NOMO-1 treated with DMSO at 0.1 percent for 48 hours (cell line): ENCODE results near the gene ANKRD13C.

Experiments
- DNase-seq: peaks from one replicate; lab custom pipeline; 2025; ENCODE audit not compliant: unreplicated experiment; lab: John Stamatoyannopoulos, UW

The ANKRD13C gene

GRCh38 chr1:70221238-70222121, 133.0 kb downstream of the ANKRD13C start, which contains the start of gene SRSF11:
Gene SRSF11 (plus strand): TSS chr1:70221380. CDS start chr1:70221637, 257 bp downstream.
- peak; percentile 89 for DNase-seq

- DNase-seq: no peak
These were observed 133.8 kb downstream of the ANKRD13C start for GRCh38 chr1:70220517-70221237.

GRCh38 chr1:70220015-70220414, 134.5 kb downstream of the ANKRD13C start:
- peak; percentile 56 for DNase-seq

DNA sequence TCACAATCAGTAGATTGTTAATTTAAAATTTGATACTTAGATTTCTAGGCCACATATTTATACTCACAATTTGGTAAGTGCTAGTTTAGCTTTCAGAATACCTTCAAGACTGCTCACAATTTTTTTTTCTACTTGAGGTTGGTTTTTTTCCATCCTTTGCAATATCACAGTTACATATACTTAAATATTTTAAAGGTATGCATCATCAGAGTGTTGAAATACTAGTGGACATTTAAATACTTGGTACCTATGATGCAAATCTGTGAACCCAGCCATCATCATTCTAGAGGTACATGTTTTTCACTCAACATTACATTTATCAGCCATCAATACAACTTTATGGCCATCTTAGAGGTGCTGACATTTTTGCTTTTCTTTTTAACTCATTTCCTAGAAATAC, 143.0 kb downstream of the ANKRD13C start:
- DNase-seq: no peak

DNA sequence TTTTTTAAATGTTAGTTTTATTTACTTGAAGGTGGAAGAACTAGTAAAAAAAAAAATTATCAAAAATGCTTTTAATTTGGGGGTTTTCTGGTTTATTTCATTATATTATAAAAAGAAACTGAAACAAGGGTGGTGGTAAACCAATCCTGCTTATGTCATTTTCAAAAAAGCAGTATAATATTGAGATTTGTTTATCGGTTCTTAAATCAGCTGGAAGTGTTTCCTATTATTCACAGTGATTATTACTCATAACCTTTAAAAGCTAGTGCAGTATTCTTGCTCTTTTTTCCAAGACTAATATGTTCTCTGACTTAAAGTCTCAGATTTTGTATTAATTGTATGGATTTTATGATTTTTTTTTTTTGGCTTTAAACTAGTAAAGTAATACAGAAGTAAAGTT, 143.7 kb downstream of the ANKRD13C start:
- DNase-seq: no peak
